Vagina (tissue), 2 donors: Measurements from ENCODE around the gene HDDC3. TPM values are rescaled to one million over a fixed set of nuclear protein-coding genes. Genes with fewer than 3 reads are reported as not detected.
A peak's percentile ranks its signal among the peaks of the same experiment; 100 is the strongest.
"Not testable (repeated sequence)": the region's sequence is repeated elsewhere in the genome, so short reads cannot be mapped to it uniquely, and the experiment has no call there.

Experiments used
- DNase-seq, 2 donors: peaks; one replicate each; pipeline ENCODE4 v3.0.0-alpha.2; 2017; ENCODE audit errors: extremely low spot score in 2 of 2
- H3K27ac ChIP-seq: fragments of 200-600 bp; sonication (generic); one replicate; pipeline ENCODE4 v1.5.1; 2019
- H3K27me3 ChIP-seq: fragments of 200-600 bp; sonication (generic); one replicate; pipeline ENCODE4 v1.5.1; 2019
- H3K36me3 ChIP-seq, 2 donors: fragments of 200-600 bp; sonication (generic); one replicate each; pipeline ENCODE4 v1.5.1; 2017 to 2019
- H3K4me1 ChIP-seq: fragments of 200-600 bp; sonication (generic); one replicate; pipeline ENCODE4 v1.5.1; 2019
- H3K4me3 ChIP-seq, 2 donors: fragments of 200-600 bp; sonication (generic); 1 replicate in 1 of 2; 2 replicates in 1 of 2; pipeline ENCODE4 v1.5.1; 2016 to 2019
- H3K9me3 ChIP-seq: fragments of 200-600 bp; sonication (generic); one replicate; pipeline ENCODE4 v1.5.1; 2019
- POLR2A ChIP-seq, 2 donors: fragments of 450-650 bp; IDR thresholded peaks; one replicate each; pipeline ENCODE4 v1.6.1; 2017; ENCODE audit warnings: antibody characterized with exemption in 2 of 2, mild to moderate bottlenecking in 2 of 2, moderate library complexity in 2 of 2
- POLR2AphosphoS5 ChIP-seq, 2 donors: sonication (generic); formaldehyde crosslinking; IDR thresholded peaks; one replicate each; pipeline ENCODE4 v1.9.0; 2017; ENCODE audit warnings: antibody characterized with exemption in 2 of 2, mild to moderate bottlenecking in 2 of 2, low read depth in 1 of 2; ENCODE audit not compliant: insufficient read depth in 1 of 2
- intact Hi-C: fragments of 100-400 bp; cut with DNase I; formaldehyde crosslinking; loops from one replicate; pipeline ENCODE4 v1.15.1; 2023
- total RNA-seq: library from RNA; depleted of rRNA; stranded (reverse); fragments of >200 nt; gene quantifications from one replicate; pipeline ENCODE4 v1.2.3, GENCODE V29; 2016
- TF ChIP-seq, protein P1 (sequence below), 3 experiments: fragments of 450-650 bp in 2 of 3; fragments of 200-600 bp in 1 of 3; sonication (generic) in 1 of 3; IDR thresholded peaks; one replicate each; pipeline ENCODE4 v1.5.1; 2017 to 2019; ENCODE audit warnings: antibody characterized with exemption in 3 of 3, mild to moderate bottlenecking in 2 of 3, moderate library complexity in 2 of 3

HDDC3 gene
- total RNA-seq, 1 donor from 2014 or later, result 7.9 TPM

DNA sequence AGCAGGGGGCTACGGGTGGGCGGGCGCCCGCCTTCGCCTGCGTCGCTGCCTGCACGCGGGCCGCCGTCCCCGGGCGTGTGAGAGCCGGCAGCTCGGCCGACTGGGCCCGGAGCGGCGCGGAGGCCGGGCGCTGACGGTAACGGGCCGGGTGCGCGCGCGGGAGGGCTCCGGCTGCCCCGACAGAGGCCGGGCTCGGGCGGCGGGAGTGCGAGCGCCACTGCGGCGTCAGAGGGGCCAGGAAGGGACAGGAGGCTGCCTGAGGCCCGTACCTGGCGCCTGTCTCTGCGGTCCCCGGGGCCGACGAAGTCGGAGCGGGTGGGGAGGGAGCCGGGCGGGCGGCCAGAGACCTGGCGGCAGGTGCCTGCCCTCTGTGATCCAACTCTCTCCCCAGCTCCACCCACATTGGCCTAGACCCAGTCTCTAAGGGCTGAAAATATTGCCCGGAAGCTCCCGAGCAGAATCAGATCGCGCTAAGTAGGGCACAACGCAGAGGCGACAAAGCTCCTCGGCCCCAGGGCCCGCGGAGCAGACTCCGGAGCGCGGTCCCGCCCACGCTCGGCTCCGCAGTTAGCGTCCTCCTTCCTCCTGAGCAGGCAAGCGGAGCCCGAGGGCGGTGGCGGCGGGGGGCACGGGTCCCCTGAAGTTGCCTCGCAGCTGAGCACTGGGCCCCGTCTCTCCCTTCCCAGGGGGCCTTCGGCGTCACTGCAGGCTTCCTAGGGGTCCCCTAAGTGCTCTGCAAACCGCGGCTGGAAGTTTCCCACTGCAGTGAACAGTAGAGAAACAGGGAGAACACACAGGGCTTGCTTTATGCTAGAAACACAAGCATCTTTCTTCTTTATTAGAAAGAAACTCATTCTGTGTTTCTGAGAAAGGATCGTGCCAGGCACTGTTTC, 29.3 kb downstream of the HDDC3 start, which contains the start of gene MAN2A2:
MAN2A2 (plus strand) TSS at position 463 of the 893 bp plus-strand sequence. CDS start 906 bp downstream, outside the sequence.
- peak within 1 kb of the TSS; percentile 85 for H3K27ac ChIP-seq
- DNase-seq, result no peak
- TF ChIP-seq POLR2A (IDR thresholded peaks at IDR 0.05), result no peak
- TF ChIP-seq, protein P1, sequence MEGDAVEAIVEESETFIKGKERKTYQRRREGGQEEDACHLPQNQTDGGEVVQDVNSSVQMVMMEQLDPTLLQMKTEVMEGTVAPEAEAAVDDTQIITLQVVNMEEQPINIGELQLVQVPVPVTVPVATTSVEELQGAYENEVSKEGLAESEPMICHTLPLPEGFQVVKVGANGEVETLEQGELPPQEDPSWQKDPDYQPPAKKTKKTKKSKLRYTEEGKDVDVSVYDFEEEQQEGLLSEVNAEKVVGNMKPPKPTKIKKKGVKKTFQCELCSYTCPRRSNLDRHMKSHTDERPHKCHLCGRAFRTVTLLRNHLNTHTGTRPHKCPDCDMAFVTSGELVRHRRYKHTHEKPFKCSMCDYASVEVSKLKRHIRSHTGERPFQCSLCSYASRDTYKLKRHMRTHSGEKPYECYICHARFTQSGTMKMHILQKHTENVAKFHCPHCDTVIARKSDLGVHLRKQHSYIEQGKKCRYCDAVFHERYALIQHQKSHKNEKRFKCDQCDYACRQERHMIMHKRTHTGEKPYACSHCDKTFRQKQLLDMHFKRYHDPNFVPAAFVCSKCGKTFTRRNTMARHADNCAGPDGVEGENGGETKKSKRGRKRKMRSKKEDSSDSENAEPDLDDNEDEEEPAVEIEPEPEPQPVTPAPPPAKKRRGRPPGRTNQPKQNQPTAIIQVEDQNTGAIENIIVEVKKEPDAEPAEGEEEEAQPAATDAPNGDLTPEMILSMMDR (IDR thresholded peaks at IDR 0.05), result no peak
- peak in 1 of 2 donors; percentile 42 for TF ChIP-seq POLR2AphosphoS5 (IDR thresholded peaks at IDR 0.05; ENCODE audit: insufficient read depth in 1 of 2, low read depth in 1 of 2)
- H3K4me3 ChIP-seq, result peak within 1 kb of the TSS; percentile 75 to 97
- H3K9me3 ChIP-seq, result no peaks in the 10 kb centered on the region
- intact Hi-C loops, result no loop called here
- peaks cover 18% of the 10 kb centered on the region for H3K4me1 ChIP-seq
- H3K36me3 ChIP-seq, result peaks cover 0 to 33% of the 10 kb centered on the region in 2 donors
- no peaks in the 10 kb centered on the region for H3K27me3 ChIP-seq

DNA sequence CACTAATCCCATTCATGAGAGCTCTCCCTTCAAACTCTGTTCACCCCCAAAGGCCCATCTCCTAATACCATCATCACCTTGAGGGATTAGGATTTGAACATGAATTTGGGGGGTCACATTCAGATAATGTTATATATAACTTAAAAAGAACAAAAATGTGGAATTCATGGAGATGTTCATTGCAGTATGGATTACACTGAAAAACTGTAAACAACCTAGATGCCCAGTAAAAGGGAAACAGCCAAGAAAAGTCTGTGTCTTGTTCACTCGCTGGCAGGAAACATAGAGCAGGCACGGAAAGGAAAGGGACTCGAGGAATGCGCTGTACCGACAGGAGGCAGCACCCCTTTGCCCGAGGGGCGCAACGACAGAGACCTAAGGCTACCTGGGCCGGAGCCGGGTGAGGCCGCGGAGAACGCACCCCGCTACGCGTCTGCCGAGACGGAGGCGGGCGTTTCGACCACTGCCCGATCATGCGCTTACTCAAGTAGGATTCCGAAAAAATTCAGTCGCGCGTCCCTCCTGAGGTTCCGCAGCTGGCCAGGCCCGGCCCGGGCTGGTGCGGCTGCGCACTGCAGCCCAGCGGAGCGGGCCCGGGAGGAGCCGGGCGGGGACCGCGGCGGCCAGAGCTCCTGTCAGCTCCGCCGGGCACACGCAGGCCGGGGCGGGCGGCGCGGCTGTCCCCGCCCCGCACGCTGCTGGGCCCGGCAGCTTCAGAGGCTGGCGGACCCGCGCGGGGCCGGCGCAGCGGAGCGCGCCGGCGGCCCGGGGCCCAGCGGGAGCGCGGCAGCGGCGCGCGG, 30.1 kb downstream of the HDDC3 start:
- H3K27ac ChIP-seq, result peak overlapping the region; percentile 85
- H3K9me3 ChIP-seq, result no peaks in the 10 kb centered on the region
- H3K36me3 ChIP-seq, result peaks cover 0 to 24% of the 10 kb centered on the region in 2 donors
- DNase-seq, result no peak
- no peaks in the 10 kb centered on the region for H3K27me3 ChIP-seq
- intact Hi-C loops, result no loop called here
- TF ChIP-seq POLR2AphosphoS5 (IDR thresholded peaks at IDR 0.05; ENCODE audit: insufficient read depth in 1 of 2, low read depth in 1 of 2) (peak; percentile 15 to 76), POLR2A (IDR thresholded peaks at IDR 0.05) (peak in 1 of 2 donors; percentile 7)
- TF ChIP-seq, protein P1 (IDR thresholded peaks at IDR 0.05), result peak; percentile 47 to 88 (median 63)
- peaks cover 18% of the 10 kb centered on the region for H3K4me1 ChIP-seq
- H3K4me3 ChIP-seq, result peak overlapping the region; percentile 75 to 97

DNA sequence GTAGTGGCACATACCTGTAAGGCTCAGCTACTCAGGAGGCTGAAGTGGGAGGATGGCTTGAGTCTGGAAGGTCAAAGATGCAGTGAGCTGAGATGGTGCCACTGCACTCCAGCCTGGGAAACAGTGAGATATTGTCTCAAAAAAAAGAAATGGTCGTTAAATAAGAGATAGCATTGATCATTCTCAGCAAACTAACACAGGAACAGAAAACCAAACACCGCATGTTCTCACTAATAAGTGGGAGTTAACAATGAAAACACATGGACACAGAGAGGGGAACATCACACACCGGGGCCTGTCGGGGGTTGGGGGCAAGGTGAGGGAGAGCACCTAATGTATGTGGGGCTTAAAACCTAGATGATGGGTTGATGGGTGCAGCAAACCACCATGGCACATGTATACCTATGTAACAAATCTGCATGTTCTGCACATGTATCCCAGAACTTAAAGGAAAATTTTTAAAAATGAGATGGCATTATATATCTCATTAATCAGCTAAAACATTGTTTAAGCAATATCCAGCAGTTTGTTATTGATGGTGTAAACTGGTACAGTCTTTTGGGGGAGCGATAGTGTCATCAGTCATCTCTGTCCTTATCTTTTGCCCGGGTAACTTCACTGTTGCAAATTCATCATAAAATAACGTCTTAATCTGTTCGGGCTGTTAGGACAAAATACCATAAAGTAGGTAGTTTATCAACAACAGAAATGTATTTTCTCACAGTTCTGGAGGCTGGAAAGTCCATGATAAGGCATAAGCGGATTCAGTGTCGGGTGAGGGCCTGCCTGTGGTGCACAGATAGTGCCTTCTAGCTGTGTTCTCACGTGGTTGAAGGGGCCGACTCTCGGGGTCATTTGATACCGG, 30.9 kb downstream of the HDDC3 start:
- H3K4me3 ChIP-seq, result peak overlapping the region; percentile 75 to 97

DNA sequence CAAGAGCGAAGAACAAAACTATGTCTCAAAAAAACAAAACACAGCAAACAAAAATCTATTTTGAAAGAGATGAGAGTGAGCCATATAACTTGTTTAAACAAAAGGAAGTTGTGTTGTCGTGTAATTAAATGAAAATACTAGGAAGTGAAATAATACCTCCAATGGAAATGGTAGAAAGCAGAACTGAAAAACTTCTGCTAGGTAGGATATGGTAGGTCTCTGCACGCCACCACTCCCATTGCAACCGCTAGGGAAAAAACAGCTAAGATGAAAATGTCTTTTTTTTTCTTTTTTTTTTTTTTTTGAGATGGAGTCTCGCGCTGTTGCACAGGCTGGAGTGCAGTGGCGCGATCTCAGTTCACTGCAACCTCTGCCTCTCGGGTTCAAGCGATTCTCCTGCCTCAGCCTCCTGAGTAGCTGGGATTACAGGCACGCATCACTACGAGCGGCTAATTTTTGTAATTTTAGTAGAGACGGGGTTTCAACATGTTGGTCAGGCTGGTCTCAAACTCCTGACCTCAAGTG, 35.2 kb downstream of the HDDC3 start:
- H3K27me3 ChIP-seq, intact Hi-C loops, H3K9me3 ChIP-seq, H3K27ac ChIP-seq, H3K4me1 ChIP-seq, DNase-seq, H3K4me3 ChIP-seq: not testable (repeated sequence)
- peaks cover 0 to 27% of the 10 kb centered on the region in 2 donors for H3K36me3 ChIP-seq

More for the DNA sequence above, 30.9 kb downstream of the HDDC3 start:
- Histone ChIP-seq H3K27me3 (no peaks in the 10 kb centered on the region), H3K9me3 (no peaks in the 10 kb centered on the region), H3K36me3 (peaks cover 0 to 16% of the 10 kb centered on the region in 2 donors), H3K27ac (peak overlapping the region; percentile 85), H3K4me1 (peaks cover 18% of the 10 kb centered on the region)
- TF ChIP-seq POLR2A (IDR thresholded peaks at IDR 0.05), result no peak
- TF ChIP-seq, protein P1 (IDR thresholded peaks at IDR 0.05), result no peak
- no peak for TF ChIP-seq POLR2AphosphoS5 (IDR thresholded peaks at IDR 0.05; ENCODE audit: insufficient read depth in 1 of 2, low read depth in 1 of 2)
- DNase-seq, result no peak
- intact Hi-C loops, result no loop called here
